Left colon (tissue), 2 donors: ENCODE results near the gene CDC37. TPM values are rescaled to one million over a fixed set of nuclear protein-coding genes. Genes with fewer than 3 reads are reported as not detected.
"Not testable (repeated sequence)": the region's sequence is repeated elsewhere in the genome, so short reads cannot be mapped to it uniquely, and the experiment has no call there.

ENCODE experiments used
- ATAC-seq: fragments of 200-7000 bp; cut with Tn5 transposase; one replicate; pipeline ENCODE4 v1.9.1; 2020; ENCODE audit warnings: mild to moderate bottlenecking, moderate library complexity
- DNase-seq, 2 donors: peaks; one replicate each; pipeline ENCODE4 v3.0.0-alpha.2; 2020
- intact Hi-C, 2 donors: fragments of 100-400 bp; cut with DNase I in 1 of 2; cut with micrococcal nuclease in 1 of 2; formaldehyde crosslinking; loops; one replicate each; pipeline versions ENCODE4 v1.11.2 to v1.14.0; 2022; cut with DNase I, micrococcal nuclease
- total RNA-seq, 2 donors: library from RNA; stranded (reverse); fragmentation: NEBNext Ultra II Directional; extraction: Animal tissue kit (Norgen Biotek cat#: 25700); gene quantifications; one replicate each; pipeline ENCODE4 v1.2.1, GENCODE V29; 2021
- donor health status: DM: no; HTN: no; CAD: no.
- donor health status: DM: yes; HTN: yes; CAD: no.

CDC37 gene
- total RNA-seq, 2 donors from 2014 or later = 129 to 161 TPM

GRCh38 chr19:10402441-10403038 is 802 bp downstream of the CDC37 start:
- peak in 1 of 2 donors; percentile 48 for DNase-seq
- intact Hi-C loops = loop anchor here in 1 of 2 donors (10.0 kb wide), 1 partner anchor 72 kb away; no protein-coding TSS in a partner anchor
- peak; percentile 24 for ATAC-seq

- intact Hi-C loops = loop anchor here in 1 of 2 donors (10.0 kb wide), 1 partner anchor 75 kb away; no protein-coding TSS in a partner anchor
- ATAC-seq (no peak), DNase-seq (no peak)
Observed at GRCh38 chr19:10399878-10400277, 3.5 kb downstream of the CDC37 start.

- intact Hi-C loops, ATAC-seq, DNase-seq: not testable (repeated sequence)
Observed at GRCh38 chr19:10399340-10399739, 4.0 kb downstream of the CDC37 start.

GRCh38 chr19:10398819-10399218 is 4.5 kb downstream of the CDC37 start:
- no peak for DNase-seq
- ATAC-seq = no peak
- intact Hi-C loops = no loop called here

- intact Hi-C loops = no loop called here
- no peak for ATAC-seq
- DNase-seq = no peak
Observed at GRCh38 chr19:10395917-10396316, 7.4 kb downstream of the CDC37 start.

- intact Hi-C loops = no loop called here
- ATAC-seq (no peak), DNase-seq (no peak)
Observed at GRCh38 chr19:10395436-10395835, 7.9 kb downstream of the CDC37 start.

- DNase-seq (no peak), ATAC-seq (no peak)
- intact Hi-C loops = no loop called here
Observed at GRCh38 chr19:10395003-10395402, 8.3 kb downstream of the CDC37 start.

- DNase-seq = no peak
- no peak for ATAC-seq
- intact Hi-C loops = no loop called here
Observed at GRCh38 chr19:10393137-10393536, 10.2 kb downstream of the CDC37 start.

- DNase-seq (no peak), ATAC-seq (no peak)
- intact Hi-C loops = no loop called here
Observed at GRCh38 chr19:10392120-10392519, 11.2 kb downstream of the CDC37 start.

GRCh38 chr19:10390652-10391286 is 12.6 kb downstream of the CDC37 start:
- intact Hi-C loops = no loop called here
- DNase-seq = peak in 1 of 2 donors; percentile 73
- peak; percentile 69 for ATAC-seq

- no peak for DNase-seq
- peak; percentile 39 for ATAC-seq
- intact Hi-C loops = loop anchor here (2.0 to 5.0 kb wide), 2 partner anchors 121 to 123 kb away; no protein-coding TSS in a partner anchor
Observed at GRCh38 chr19:10389863-10390262, 13.5 kb downstream of the CDC37 start.

- peak; percentile 77 for ATAC-seq
- intact Hi-C loops = loop anchor here (2.0 to 5.0 kb wide), 2 partner anchors 120 to 122 kb away; no protein-coding TSS in a partner anchor
- peak; percentile 73 to 96 for DNase-seq
Observed at GRCh38 chr19:10388957-10389356, 14.4 kb downstream of the CDC37 start.

- ATAC-seq (no peak), DNase-seq (no peak)
- intact Hi-C loops = no loop called here
Observed at GRCh38 chr19:10384580-10384979, 18.8 kb downstream of the CDC37 start.

- intact Hi-C loops, ATAC-seq, DNase-seq: not testable (repeated sequence)
Observed at GRCh38 chr19:10383223-10383499, 20.2 kb downstream of the CDC37 start.

GRCh38 chr19:10380313-10381102 is 22.8 kb downstream of the CDC37 start, which contains the start of gene TYK2:
Gene TYK2, minus strand, starts transcription at chr19:10380572. Its CDS starts 2,166 bp downstream, at chr19:10378406.
- ATAC-seq (peak; percentile 95), DNase-seq (peak; percentile 98)
- intact Hi-C loops = no loop called here

- DNase-seq (no peak), ATAC-seq (peak; percentile 15)
- intact Hi-C loops = no loop called here
Observed at GRCh38 chr19:10379880-10380312, 23.4 kb downstream of the CDC37 start.

GRCh38 chr19:10378124-10378523 is 25.2 kb downstream of the CDC37 start:
- DNase-seq = no peak
- intact Hi-C loops = no loop called here
- ATAC-seq = no peak

GRCh38 chr19:10377140-10377640 is 26.2 kb downstream of the CDC37 start:
- intact Hi-C loops, ATAC-seq, DNase-seq: not testable (repeated sequence)

GRCh38 chr19:10374931-10375330 is 28.4 kb downstream of the CDC37 start:
- no peak for ATAC-seq

More at GRCh38 chr19:10374931-10375330, 28.4 kb downstream of the CDC37 start:
- no peak for DNase-seq
- intact Hi-C loops = no loop called here
